GM18861 (cell line): ENCODE measurements around the gene MTFP1.
"Not testable (repeated sequence)": the region's sequence is repeated elsewhere in the genome, so short reads cannot be mapped to it uniquely, and the experiment has no call there.

Experiments
- ATAC-seq: cut with Tn5 transposase; IDR thresholded peaks from one replicate; pipeline ENCODE4 v1.9.1; 2021; ENCODE audit not compliant: unreplicated experiment

Gene MTFP1

GRCh38 chr22:30424534-30425326 is 838 bp upstream of the MTFP1 start:
- ATAC-seq, result no peak

- ATAC-seq, result no peak
Measured at GRCh38 chr22:30425327-30425615, 297 bp upstream of the MTFP1 start.

GRCh38 chr22:30426388-30427353 is 1.1 kb downstream of the MTFP1 start:
- no peak for ATAC-seq

- no peak for ATAC-seq
Measured at GRCh38 chr22:30427871-30428270, 2.3 kb downstream of the MTFP1 start.

GRCh38 chr22:30429887-30430286 is 4.3 kb downstream of the MTFP1 start:
- no peak for ATAC-seq

GRCh38 chr22:30430933-30431332 is 5.4 kb downstream of the MTFP1 start:
- ATAC-seq, result no peak

GRCh38 chr22:30432096-30432495 is 6.5 kb downstream of the MTFP1 start:
- no peak for ATAC-seq

- ATAC-seq, result no peak
Measured at GRCh38 chr22:30432520-30432919, 7.0 kb downstream of the MTFP1 start.

- ATAC-seq, result no peak
Measured at GRCh38 chr22:30433227-30433626, 7.7 kb downstream of the MTFP1 start.

- ATAC-seq, result no peak
Measured at GRCh38 chr22:30433773-30434172, 8.2 kb downstream of the MTFP1 start.

- ATAC-seq, result no peak
Measured at GRCh38 chr22:30434843-30435242, 9.3 kb downstream of the MTFP1 start.

- ATAC-seq, result no peak
Measured at GRCh38 chr22:30435674-30436126, 10.1 kb downstream of the MTFP1 start.

GRCh38 chr22:30436196-30436595 is 10.6 kb downstream of the MTFP1 start:
- no peak for ATAC-seq

GRCh38 chr22:30438559-30438958 is 13.0 kb downstream of the MTFP1 start:
- no peak for ATAC-seq

GRCh38 chr22:30439226-30439625 is 13.7 kb downstream of the MTFP1 start:
- no peak for ATAC-seq

- ATAC-seq, result no peak
Measured at GRCh38 chr22:30439836-30440235, 14.3 kb downstream of the MTFP1 start.

- ATAC-seq, result no peak
Measured at GRCh38 chr22:30441088-30441487, 15.5 kb downstream of the MTFP1 start.

GRCh38 chr22:30444632-30445437 is 19.3 kb downstream of the MTFP1 start:
- ATAC-seq, result no peak

- no peak for ATAC-seq
Measured at GRCh38 chr22:30445438-30446145, 20.0 kb downstream of the MTFP1 start.

- no peak for ATAC-seq
Measured at GRCh38 chr22:30447656-30448055, 22.1 kb downstream of the MTFP1 start.

GRCh38 chr22:30451488-30451887 is 25.9 kb downstream of the MTFP1 start:
- not testable (repeated sequence) for ATAC-seq
